GM10847 (cell line): ENCODE measurements around the gene NUDT2.
A peak's percentile ranks its signal among the peaks of the same experiment; 100 is the strongest.

Experiments used
- POLR2A ChIP-seq: IDR thresholded peaks from 2 replicates; pipeline ENCODE4 v1.6.1; 2011; ENCODE audit not compliant: insufficient read length; ENCODE audit errors: extremely low read depth

The NUDT2 gene

DNA sequence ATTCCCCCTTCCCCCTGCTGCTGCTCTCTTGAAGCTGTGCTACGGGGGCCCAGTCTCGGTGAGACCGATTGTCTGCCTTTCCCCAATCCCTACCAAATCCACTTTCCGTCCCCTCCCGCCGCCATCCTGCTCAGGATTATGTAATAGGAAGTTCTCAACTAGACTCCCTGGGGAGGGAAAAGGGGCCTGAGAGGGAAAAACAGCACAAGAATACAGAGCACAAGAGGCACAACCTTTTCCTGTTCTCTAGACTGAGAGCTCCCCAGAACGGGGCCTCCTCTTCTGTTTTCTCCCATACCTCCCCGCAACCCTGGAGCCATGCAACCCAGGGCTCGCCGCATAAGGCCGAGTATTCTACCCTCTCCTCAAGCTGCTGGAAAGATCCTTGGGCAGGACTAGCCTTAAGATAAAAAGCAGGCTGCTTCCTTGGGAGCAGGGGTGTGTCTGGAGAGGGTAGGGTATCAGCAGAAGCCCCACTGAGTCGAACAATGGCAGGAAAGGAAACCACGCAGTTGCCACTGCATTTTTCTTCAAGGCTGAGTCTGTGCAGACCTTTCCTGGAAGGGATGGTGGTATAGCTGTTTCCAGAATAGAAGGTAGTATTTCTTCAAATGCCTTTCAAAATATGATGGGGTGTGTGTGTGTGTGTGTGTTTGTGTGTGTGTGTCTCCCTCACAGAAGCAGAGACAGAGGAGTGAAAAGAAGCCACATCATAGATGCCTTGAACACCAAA, 34.4 kb downstream of the NUDT2 start:
- TF ChIP-seq POLR2A = no peak

DNA sequence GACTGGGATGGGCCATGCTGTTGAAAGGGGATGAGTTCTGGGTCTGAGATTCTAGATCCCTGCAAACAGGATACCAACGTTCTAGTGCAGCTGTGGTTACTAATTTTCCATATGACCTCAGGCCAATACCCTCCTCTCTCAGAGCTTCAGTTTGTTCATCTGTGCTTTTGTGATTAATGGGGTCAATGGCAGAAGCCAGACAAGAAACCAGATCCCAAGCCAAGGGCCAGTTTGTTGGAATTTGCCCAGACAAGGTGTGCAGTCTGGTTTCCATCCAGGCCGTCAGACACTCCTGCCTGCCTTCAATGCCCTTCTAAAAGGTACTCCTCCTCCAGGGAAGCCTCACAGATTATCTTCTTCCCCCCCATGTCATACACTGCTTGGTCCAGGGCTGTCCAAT, 35.9 kb downstream of the NUDT2 start:
- TF ChIP-seq POLR2A = no peak

DNA sequence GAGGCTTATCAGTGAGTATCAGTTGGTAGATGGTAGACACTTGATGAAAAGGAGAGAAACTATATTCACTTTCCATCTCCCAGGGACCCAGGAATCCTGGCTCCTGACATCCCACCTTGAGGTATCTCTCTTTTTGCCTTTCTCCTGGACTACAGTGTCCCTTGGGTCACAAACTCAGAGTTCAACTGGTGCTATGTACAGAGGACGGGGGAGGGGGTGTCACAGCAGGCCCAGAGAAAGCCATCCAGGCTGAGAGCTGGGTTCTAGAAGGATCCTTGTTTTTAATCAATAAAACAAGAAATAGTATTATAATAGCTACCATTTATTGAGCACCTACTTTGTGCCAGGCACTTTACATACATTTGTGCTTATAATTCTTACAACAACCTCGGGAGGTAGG, 37.0 kb downstream of the NUDT2 start:
- TF ChIP-seq POLR2A = no peak

DNA sequence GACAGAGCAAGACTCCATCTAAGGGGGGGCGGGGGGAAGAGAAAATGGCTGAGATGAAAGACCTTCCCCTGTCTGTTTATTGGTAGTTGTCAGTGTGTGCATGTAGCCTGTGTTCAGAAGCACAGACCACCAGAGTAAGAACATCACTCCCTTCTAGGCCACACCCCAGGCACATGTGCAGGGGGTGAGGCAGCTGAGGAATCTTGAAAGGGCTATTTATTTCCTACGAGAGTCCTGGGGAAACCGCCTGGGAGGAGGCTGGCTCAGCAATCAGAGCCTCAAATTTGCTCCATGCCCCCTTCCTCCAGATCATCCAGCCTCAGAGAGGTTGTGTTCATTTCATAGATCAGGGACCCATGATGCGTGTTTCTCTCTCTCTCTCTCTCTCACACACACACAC, 40.3 kb downstream of the NUDT2 start:
- TF ChIP-seq POLR2A = no peak

DNA sequence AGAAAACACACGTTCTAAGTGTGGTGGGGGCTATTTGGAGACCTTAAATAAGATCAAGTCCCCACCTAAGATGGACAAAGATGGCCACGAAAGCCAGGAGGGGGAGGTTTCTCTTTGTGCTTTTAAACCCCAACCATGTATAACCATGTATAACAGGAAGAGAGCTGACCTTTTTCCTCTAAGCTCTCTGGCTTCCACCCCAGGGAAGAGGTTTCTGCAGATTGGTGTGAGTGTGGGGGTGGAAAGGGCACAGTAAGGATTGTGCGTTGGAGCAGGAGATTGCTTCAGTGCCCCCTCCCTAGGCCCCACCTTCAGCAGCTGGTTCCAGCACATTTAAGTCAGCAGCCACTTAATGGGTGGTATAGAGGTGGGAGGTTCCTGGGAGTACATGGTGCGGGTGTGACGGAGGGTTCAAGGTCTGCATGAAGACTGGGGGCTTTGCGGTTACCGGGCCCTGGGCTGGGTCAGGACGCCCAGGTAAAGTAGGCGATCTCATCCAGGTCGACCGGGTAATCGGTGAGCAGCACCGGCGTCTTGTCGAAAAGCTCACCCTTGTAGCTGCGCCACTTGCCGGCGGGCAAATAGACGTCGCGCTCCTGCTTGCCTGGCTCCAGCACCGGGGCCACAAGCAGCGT, 41.1 kb downstream of the NUDT2 start:
- TF ChIP-seq POLR2A = no peak

DNA sequence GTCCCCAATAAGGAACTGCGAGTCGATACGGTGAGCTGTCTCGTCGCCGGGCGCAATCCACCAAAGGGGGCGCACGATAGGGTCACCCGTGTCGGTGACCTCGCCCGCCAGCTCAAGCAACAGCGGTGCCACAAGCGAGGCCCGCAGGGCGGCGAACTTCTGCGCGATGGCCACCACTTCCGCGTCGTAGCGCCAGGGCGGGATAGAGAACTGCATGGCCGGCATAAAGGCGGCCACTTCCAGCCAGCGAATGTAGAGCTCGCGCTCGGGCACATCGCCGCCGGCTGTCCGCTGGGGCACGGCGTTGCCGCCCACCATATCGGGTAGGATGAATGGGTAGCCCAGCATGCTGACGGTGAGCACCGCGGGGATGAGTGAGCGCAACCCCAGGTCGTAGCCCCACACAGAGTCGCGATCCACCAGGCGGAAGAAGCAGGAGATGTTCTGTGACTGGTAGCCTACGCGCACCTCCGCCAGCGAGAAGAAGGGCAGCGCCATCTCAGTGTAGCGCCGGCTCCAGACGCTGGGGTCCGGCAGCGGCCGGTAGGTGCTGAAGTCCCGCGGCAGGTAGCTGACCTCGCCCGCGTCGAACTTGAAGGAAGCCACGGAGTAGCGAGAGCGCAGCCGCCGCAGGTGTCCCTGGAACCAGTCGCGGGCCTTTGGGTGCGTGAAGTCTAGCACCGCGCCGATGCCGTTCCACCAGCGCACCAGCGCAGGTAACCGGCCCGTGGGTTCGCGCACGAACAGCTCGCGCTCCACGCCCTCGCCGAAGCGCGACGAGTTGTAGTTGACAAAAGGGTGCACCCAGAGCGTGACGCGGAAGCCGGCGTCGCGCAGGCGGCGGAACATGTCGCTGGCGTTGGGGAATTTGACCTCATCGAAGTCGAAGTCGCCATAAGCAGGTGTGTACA, 41.9 kb downstream of the NUDT2 start:
- no peak for TF ChIP-seq POLR2A

DNA sequence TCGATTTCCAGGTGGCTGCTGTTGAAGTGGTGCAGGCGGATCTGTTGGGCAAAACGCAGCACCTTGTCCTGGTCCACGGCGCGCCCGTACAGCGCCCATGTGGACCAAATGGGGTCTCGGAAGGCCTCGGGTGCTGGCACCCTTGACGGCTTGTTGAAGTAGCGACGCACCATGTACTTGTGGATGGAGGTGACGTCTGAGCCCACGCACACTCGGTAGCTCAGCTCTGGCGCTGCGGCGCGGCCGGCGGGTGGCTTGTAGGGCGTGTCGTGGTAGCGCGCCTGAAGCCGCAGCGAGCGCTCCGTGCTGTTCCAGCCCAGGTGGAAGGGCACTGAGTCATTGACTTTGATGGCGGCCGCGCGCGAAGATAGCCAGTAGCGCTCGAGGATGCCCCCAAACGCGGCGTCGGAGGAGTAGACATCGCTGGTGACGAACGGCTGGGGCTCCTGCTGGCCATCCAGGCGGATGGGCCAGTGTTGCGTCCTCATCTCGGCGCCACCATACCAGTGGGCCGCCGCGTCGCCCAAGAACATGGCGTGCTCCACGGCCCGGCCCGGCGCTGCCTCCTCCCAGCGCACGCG, 42.6 kb downstream of the NUDT2 start:
- no peak for TF ChIP-seq POLR2A

DNA sequence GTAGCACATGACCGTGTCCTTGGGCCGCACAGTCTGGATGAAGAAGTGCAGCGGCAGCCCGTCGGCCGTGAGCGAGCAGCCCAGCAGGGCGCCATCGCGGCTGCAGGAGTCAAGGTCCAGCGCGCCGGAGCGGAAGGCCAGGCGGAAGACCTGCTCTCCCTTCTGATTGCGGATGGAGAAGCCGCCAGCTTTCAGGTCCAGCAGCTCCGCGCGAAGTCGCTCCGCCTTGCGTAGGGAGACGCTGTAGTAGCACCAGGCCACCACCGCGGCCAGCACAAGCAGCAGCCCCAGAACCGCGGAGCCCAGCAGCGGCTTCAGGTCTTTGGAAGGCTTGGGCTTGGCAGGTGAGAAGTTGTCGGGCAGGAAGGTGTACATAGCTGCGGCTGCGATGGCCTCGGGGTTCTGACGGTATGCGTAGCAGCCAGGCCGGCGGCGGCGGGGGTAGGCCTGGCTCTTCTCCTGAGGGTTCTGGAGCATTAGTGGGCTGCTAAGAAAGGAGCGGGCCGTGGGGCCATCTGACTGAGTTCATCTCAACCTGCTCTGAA, 43.2 kb downstream of the NUDT2 start:
- TF ChIP-seq POLR2A = no peak

DNA sequence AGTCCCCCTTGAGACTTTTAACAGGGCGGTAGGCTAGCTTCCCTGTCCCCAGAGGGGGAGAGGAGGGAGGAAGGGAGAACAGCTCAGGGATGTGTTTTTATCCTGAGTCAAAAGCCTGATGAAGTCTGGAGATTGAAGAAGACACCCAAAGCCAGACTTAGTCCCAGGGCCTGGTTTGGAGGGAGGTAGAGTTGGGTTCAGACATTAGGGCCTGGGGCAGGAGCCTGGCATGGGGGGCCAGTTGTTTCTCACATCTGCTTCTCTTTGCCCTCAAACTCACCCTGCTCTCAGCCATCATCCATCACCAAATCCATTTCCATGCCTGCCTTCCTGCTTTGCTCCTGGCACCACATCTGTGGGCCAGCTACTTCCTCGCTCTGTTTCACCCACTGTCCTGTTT, 44.4 kb downstream of the NUDT2 start:
- TF ChIP-seq POLR2A = no peak

DNA sequence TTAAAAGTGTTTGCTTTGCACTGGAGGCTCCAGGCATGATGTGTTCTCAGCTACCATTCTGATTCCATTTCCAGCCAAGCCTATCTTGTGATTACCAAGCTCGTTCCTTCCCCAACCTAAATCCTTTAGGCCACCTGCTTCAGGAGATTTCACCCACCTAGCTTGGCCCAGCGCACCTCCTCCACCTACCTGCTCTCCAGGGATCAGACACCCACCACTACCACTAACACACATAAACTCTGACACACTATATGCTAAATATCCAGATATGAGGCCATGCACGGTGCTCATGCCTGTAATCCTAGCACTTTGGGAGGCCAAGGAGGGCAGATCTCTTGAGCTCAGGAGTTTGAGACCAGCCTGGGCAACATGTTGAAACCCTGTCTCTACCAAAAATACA, 45.0 kb downstream of the NUDT2 start:
- TF ChIP-seq POLR2A = no peak

DNA sequence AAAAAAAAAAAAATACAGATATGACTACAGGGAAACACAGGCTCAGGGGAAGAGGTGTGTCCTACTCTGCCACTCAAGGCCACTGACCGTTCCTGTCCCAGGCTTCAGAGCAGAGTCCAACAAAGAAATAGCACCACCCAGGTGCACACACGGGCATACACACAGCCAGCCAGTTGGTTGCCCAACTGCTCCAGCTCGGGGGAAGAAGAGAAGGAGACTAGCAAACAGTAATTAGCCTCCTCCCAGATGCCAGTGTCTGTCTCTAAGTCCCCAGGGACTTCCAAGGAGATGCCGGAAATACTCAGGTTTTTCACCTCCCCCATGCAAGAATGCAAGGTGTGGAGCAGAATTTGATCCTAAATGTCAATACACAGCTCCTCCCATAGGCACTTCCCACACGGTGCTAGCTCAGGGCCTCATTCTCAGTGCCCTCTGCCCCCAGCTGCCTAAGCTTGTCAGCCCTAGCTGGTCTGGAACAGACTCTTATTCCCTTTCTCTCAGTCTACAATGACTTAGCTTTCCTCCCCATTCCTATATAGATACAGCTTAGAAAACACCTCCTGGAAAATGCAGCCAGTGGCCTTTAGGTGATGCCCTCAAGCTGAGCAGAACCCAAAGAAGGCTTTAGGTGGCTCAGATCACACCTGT, 45.7 kb downstream of the NUDT2 start:
- no peak for TF ChIP-seq POLR2A

DNA sequence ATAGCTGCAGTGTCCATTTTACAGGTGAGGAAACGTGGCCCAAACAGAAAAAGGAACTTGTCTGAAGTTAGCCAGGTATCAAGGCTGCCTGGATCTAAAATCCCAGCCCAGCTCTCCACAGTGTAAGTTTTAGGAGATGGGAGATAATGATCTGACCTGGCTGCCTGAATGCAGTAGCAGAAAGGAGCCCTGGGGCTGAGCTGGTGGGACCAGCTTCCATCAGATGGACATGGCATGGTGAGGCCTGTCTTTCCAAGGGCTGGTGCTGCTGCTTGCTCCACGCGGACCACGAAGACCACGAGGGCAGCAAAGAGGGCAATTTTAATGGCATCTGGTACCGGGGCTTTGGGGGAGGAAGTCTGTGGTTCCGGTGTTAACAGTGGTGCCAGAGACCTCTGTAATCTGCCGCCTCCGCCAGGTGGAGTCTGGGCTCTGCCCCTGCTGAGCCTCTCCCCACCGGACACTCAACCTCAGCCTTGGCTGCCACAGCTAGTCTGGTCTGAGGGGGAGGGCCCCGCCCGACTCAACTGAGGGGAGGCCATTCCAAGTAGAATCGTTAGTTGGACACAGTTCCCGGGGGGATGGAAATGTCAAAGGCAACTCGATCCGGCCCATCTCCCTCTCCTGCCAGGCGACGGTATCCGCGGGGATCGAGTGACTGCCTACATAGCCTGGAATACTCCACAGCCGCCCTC, 46.7 kb downstream of the NUDT2 start:
- TF ChIP-seq POLR2A = no peak

DNA sequence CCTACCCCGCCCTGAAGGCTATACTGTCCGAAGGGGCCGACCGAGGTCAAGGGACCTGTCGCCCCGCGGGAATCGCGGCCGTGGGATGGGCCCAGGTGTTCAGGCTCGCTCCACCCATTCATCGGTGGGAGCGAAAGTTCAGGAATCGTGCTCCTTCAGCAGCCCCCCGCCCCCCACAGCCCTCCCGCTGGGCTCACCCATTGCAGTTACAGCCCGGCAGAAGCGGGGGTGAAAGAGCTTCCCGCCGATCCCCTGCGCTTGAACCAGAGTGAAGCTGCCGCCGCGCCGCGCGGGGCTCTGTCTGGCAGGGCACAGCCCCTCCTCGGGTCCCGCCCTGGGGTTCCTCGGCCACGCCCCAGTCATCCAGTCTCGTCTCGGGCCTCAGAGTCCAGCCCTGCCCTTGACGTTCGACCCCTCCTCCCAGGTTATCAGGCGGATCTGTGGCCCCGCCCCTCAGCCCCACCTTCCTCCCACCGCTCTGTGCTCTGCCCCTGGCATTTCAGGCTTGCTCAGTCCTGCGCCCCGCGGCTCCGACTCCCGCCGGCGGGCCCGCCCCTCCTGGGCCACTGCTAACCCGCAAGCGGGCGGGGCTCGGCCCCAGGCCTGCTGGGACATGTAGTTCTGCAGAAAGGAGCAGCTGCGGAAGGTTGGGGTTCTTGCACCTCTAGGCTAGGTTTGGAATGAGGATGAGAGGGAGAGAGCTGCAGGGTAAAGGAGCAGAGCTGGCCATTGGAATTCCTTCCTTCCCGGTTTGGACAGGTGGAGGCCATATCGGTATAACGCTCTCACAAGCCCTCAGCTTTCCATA, 47.4 kb downstream of the NUDT2 start, which contains the start of gene MYORG:
Gene MYORG (minus strand): TSS at position 303 of the 808 bp plus-strand sequence. CDS start 3,955 bp downstream, outside the sequence.
- peak; percentile 17 for TF ChIP-seq POLR2A
